ENCODE results near the gene LDAH.

The LDAH gene

DNA sequence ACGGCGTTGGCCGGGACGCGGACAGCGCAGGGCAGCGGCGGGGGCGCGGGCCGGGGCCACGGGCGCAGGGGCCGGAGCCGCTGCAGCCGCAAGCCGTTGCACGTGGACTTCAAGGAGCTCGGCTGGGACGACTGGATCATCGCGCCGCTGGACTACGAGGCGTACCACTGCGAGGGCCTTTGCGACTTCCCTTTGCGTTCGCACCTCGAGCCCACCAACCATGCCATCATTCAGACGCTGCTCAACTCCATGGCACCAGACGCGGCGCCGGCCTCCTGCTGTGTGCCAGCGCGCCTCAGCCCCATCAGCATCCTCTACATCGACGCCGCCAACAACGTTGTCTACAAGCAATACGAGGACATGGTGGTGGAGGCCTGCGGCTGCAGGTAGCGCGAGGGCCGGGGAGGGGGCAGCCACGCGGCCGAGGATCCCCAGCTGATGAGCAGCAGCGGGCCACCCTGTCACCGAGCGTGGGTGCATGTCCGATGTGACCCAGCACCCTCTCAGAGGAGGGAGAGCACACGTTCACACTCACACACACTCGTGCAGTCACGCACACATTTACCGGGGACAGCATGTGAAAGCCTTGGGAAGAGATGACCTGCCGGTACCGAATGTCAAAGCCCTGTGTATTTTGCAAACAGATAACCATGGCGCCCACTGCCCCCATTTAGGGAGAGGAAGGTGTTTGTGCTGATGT lies 151.7 kb downstream of the LDAH start:
- Histone ChIP-seq H3K36me3 (ENCODE audit: insufficient read depth, insufficient read length, low read length) (no peaks in the 10 kb centered on the region), H3K27me3 (ENCODE audit: insufficient read depth, insufficient read length) (peaks cover 27% of the 10 kb centered on the region), H3K4me3 (ENCODE audit: insufficient read length, low read depth) (no peak overlapping the region), H3K4me1 (ENCODE audit: insufficient read depth, insufficient read length) (peaks cover 13% of the 10 kb centered on the region), H3K9ac (ENCODE audit: insufficient read length, low read depth) (no peak overlapping the region), H3K9me3 (ENCODE audit: insufficient read depth, low read length) (no peaks in the 10 kb centered on the region)
- DNase-seq (ENCODE audit: low read depth, low spot score) = no peak
- no peak for TF ChIP-seq SUZ12 (IDR thresholded peaks at IDR 0.05; ENCODE audit: extremely low read depth, insufficient read depth, insufficient read length)
- TF ChIP-seq ZNF274 (IDR thresholded peaks at IDR 0.05; ENCODE audit: low read depth, low read length) = no peak
- no peak for TF ChIP-seq YY1 (IDR thresholded peaks at IDR 0.05; ENCODE audit: insufficient read depth, insufficient read length)

- Histone ChIP-seq H3K9ac (ENCODE audit: insufficient read length, low read depth) (no peak overlapping the region), H3K36me3 (ENCODE audit: insufficient read depth, insufficient read length, low read length) (no peaks in the 10 kb centered on the region), H3K4me3 (ENCODE audit: insufficient read length, low read depth) (no peak overlapping the region), H3K27me3 (ENCODE audit: insufficient read depth, insufficient read length) (peaks cover 35% of the 10 kb centered on the region), H3K9me3 (ENCODE audit: insufficient read depth, low read length) (no peaks in the 10 kb centered on the region), H3K4me1 (ENCODE audit: insufficient read depth, insufficient read length) (peaks cover 10% of the 10 kb centered on the region)
- TF ChIP-seq ZNF274 (IDR thresholded peaks at IDR 0.05; ENCODE audit: low read depth, low read length) (no peak), SUZ12 (IDR thresholded peaks at IDR 0.05; ENCODE audit: extremely low read depth, insufficient read depth, insufficient read length) (no peak), YY1 (IDR thresholded peaks at IDR 0.05; ENCODE audit: insufficient read depth, insufficient read length) (no peak)
- no peak for DNase-seq (ENCODE audit: low read depth, low spot score)
Measured at GRCh38 chr2:20670315-20671035, 152.4 kb downstream of the LDAH start.

- Histone ChIP-seq H3K27me3 (ENCODE audit: insufficient read depth, insufficient read length) (peaks cover 42% of the 10 kb centered on the region), H3K4me1 (ENCODE audit: insufficient read depth, insufficient read length) (peaks cover 17% of the 10 kb centered on the region), H3K4me3 (ENCODE audit: insufficient read length, low read depth) (no peak overlapping the region), H3K36me3 (ENCODE audit: insufficient read depth, insufficient read length, low read length) (no peaks in the 10 kb centered on the region), H3K9ac (ENCODE audit: insufficient read length, low read depth) (peak overlapping the region; percentile 21), H3K9me3 (ENCODE audit: insufficient read depth, low read length) (no peaks in the 10 kb centered on the region)
- DNase-seq (ENCODE audit: low read depth, low spot score) = no peak
- TF ChIP-seq SUZ12 (IDR thresholded peaks at IDR 0.05; ENCODE audit: extremely low read depth, insufficient read depth, insufficient read length) (no peak), YY1 (IDR thresholded peaks at IDR 0.05; ENCODE audit: insufficient read depth, insufficient read length) (no peak), ZNF274 (IDR thresholded peaks at IDR 0.05; ENCODE audit: low read depth, low read length) (no peak)
Measured at GRCh38 chr2:20669562-20670314, 153.2 kb downstream of the LDAH start.

DNA sequence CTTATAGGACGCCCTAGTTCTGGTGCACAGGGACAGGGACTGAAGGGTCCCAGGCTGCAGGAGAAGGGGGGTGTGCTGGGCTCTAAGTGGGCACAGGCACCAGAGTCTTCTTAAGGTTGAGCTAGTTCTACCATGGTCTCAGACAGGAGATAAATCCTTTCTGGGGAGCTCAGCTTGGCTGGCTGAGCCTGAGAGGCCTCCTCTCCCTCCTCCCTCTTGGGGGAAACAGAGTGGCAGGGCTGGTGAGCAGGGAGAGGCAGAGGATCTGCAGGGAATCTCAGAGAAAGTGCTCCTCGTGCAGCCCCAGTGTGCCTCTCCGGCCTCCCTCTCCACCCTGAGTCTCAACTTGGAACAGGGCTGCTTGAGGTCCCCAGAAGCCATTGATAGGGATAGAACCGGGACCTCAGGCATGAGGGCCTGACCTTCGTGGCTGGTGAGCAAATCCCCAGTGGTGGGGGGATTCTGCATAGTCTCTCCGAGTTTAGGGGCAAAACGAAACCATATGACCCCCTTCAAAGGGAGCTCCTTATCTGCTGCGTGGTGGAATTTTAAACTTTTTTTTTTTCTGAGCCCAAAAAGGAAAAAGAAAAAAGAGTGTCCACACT lies 153.9 kb downstream of the LDAH start:
- Histone ChIP-seq H3K9ac (ENCODE audit: insufficient read length, low read depth) (no peak overlapping the region), H3K4me1 (ENCODE audit: insufficient read depth, insufficient read length) (peaks cover 15% of the 10 kb centered on the region), H3K4me3 (ENCODE audit: insufficient read length, low read depth) (no peak overlapping the region), H3K27me3 (ENCODE audit: insufficient read depth, insufficient read length) (peaks cover 50% of the 10 kb centered on the region), H3K36me3 (ENCODE audit: insufficient read depth, insufficient read length, low read length) (no peaks in the 10 kb centered on the region), H3K9me3 (ENCODE audit: insufficient read depth, low read length) (no peaks in the 10 kb centered on the region)
- no peak for DNase-seq (ENCODE audit: low read depth, low spot score)
- TF ChIP-seq SUZ12 (IDR thresholded peaks at IDR 0.05; ENCODE audit: extremely low read depth, insufficient read depth, insufficient read length) = no peak
- TF ChIP-seq YY1 (IDR thresholded peaks at IDR 0.05; ENCODE audit: insufficient read depth, insufficient read length) = no peak
- TF ChIP-seq ZNF274 (IDR thresholded peaks at IDR 0.05; ENCODE audit: low read depth, low read length) = no peak

GRCh38 chr2:20668451-20668850 lies 154.4 kb downstream of the LDAH start:
- no peak for TF ChIP-seq ZNF274 (IDR thresholded peaks at IDR 0.05; ENCODE audit: low read depth, low read length)
- TF ChIP-seq SUZ12 (IDR thresholded peaks at IDR 0.05; ENCODE audit: extremely low read depth, insufficient read depth, insufficient read length) = no peak
- TF ChIP-seq YY1 (IDR thresholded peaks at IDR 0.05; ENCODE audit: insufficient read depth, insufficient read length) = no peak
- no peaks in the 10 kb centered on the region for H3K9me3 ChIP-seq (ENCODE audit: insufficient read depth, low read length)
- peaks cover 13% of the 10 kb centered on the region for H3K4me1 ChIP-seq (ENCODE audit: insufficient read depth, insufficient read length)
- peaks cover 55% of the 10 kb centered on the region for H3K27me3 ChIP-seq (ENCODE audit: insufficient read depth, insufficient read length)
- H3K4me3 ChIP-seq (ENCODE audit: insufficient read length, low read depth) = no peak overlapping the region
- no peaks in the 10 kb centered on the region for H3K36me3 ChIP-seq (ENCODE audit: insufficient read depth, insufficient read length, low read length)
- DNase-seq (ENCODE audit: low read depth, low spot score) = no peak
- no peak overlapping the region for H3K9ac ChIP-seq (ENCODE audit: insufficient read length, low read depth)

DNA sequence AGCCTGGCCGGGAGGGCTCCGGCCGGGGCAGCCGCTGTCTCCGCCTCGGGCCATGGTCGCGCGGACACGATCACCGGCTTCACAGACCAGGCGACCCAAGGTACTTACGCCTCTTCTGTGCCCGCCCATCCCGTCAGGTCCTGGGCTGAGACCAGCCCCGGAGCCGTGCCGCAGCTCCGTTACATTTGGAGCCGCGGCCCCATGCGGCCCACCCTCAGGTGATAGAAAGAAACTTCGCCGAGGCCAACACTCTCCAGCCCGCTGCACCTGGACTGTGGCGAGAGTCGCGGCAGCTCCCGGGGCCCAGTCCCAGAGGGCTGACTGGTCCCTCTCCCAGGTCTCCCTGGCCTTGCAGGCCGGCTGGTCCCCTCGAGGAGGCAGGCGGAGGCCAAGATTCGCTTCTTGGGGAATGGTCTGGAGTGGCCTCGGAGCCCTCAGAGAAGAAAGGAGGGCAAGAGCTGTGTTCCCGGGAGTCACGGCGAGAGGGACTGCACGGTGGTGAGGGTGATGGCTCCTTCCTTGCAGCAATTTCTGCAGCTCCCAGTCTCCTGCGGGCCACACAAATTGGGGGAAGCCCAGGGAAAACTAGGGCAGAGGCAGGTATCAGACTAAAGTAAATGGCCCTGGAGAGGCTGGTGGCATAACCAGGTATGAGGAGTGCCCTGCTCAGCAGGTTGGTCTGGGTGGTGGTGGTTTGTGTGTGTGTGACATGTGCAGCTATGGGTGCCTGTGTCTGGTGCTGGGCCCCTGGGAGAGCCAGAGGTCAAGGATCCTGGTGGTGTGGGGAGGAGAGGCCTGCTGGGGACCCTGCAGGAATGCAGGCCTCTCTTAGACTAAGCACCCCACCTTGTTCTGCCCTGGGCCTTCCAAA lies 155.1 kb downstream of the LDAH start:
- H3K36me3 ChIP-seq (ENCODE audit: insufficient read depth, insufficient read length, low read length) = no peaks in the 10 kb centered on the region
- DNase-seq (ENCODE audit: low read depth, low spot score) = no peak
- H3K4me3 ChIP-seq (ENCODE audit: insufficient read length, low read depth) = peak overlapping the region; percentile 49
- H3K9me3 ChIP-seq (ENCODE audit: insufficient read depth, low read length) = no peaks in the 10 kb centered on the region
- TF ChIP-seq ZNF274 (IDR thresholded peaks at IDR 0.05; ENCODE audit: low read depth, low read length) = no peak
- TF ChIP-seq SUZ12 (IDR thresholded peaks at IDR 0.05; ENCODE audit: extremely low read depth, insufficient read depth, insufficient read length) = no peak
- peak overlapping the region; percentile 80 for H3K9ac ChIP-seq (ENCODE audit: insufficient read length, low read depth)
- H3K4me1 ChIP-seq (ENCODE audit: insufficient read depth, insufficient read length) = peaks cover 13% of the 10 kb centered on the region
- peaks cover 62% of the 10 kb centered on the region for H3K27me3 ChIP-seq (ENCODE audit: insufficient read depth, insufficient read length)

All from NT2/D1 (cell line).